NT2/D1 (cell line): ENCODE data around the gene FMN2.

Experiments
- DNase-seq: peaks from one replicate; pipeline ENCODE4 v3.0.0-alpha.2; 2011; ENCODE audit warnings: low read depth, low spot score
- H3K27me3 ChIP-seq: 2 replicates; pipeline ENCODE4 v1.6.0; 2011; ENCODE audit warnings: mild to moderate bottlenecking; ENCODE audit not compliant: insufficient read length, insufficient read depth
- H3K36me3 ChIP-seq: 2 replicates; pipeline ENCODE4 v1.6.1; 2011; ENCODE audit warnings: mild to moderate bottlenecking, low read length, mixed read lengths; ENCODE audit not compliant: insufficient read depth, insufficient read length
- H3K4me1 ChIP-seq: 2 replicates; pipeline ENCODE4 v1.5.1; 2011; ENCODE audit not compliant: insufficient read depth, insufficient read length
- H3K4me3 ChIP-seq: 2 replicates; pipeline ENCODE4 v1.5.1; 2011; ENCODE audit warnings: low read depth; ENCODE audit not compliant: insufficient read length
- H3K9ac ChIP-seq: 2 replicates; pipeline ENCODE4 v1.6.0; 2011; ENCODE audit warnings: low read depth; ENCODE audit not compliant: insufficient read length
- H3K9me3 ChIP-seq: 2 replicates; pipeline ENCODE4 v1.5.1; 2011; ENCODE audit warnings: mild to moderate bottlenecking, low read length; ENCODE audit not compliant: insufficient read depth
- SUZ12 ChIP-seq: IDR thresholded peaks from 2 replicates; pipeline ENCODE4 v1.6.1; 2011; ENCODE audit not compliant: insufficient read length, insufficient read depth; ENCODE audit errors: extremely low read depth
- YY1 ChIP-seq: IDR thresholded peaks from 2 replicates; pipeline ENCODE4 v1.6.1; 2011; ENCODE audit not compliant: insufficient read length, insufficient read depth
- ZNF274 ChIP-seq: IDR thresholded peaks from 2 replicates; pipeline ENCODE4 v1.6.1; 2011; ENCODE audit warnings: mild to moderate bottlenecking, low read depth, low read length

Gene FMN2

DNA sequence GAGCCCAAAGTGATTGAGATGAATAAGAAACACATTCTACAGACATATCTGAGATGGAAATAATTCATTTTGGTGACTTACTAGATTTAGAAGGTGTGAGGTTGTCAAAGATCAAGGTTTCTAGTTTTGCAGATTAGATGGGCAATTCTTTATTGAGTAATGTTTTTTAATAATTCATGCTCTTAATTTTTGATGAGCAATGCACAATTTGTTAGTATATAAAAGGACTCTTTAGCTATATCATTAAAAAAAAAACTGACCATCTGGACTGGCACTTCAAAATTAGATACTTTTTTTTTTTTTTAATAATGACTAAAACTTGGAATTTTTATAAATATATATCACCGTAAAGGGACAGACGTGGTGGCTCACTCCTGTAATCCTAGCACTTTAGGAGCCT is 63.9 kb downstream of the FMN2 start:
- DNase-seq = no peak
- no peaks in the 10 kb centered on the region for H3K36me3 ChIP-seq
- H3K9ac ChIP-seq = no peak overlapping the region
- H3K9me3 ChIP-seq = peaks cover 4% of the 10 kb centered on the region; the same call in 1 of the 2 replicates
- TF ChIP-seq ZNF274 (no peak), SUZ12 (no peak), YY1 (no peak)
- no peaks in the 10 kb centered on the region for H3K27me3 ChIP-seq
- no peak overlapping the region for H3K4me3 ChIP-seq
- H3K4me1 ChIP-seq = no peaks in the 10 kb centered on the region

DNA sequence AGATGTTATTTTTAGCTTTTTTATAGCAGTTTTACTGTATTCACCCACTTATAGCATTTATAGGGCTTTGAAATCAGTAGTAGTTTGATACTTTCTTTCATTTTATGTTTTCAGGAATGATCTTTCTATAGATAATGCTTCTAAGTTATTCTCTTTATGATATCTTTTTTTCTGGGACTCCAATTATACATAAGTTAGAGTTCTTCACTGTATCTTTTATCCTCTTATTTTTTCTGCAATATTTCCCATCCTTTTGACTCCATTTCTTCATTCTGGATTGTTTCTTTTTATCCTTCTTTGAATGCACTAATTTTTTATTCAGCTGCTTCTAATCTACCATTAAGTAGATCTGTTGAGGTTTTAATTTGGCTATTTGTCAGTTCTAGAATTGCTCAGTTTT is 73.1 kb downstream of the FMN2 start:
- H3K4me1 ChIP-seq = no peaks in the 10 kb centered on the region
- no peaks in the 10 kb centered on the region for H3K36me3 ChIP-seq
- TF ChIP-seq SUZ12 (no peak), ZNF274 (no peak)
- DNase-seq = no peak
- H3K9ac ChIP-seq = no peak overlapping the region
- no peak overlapping the region for H3K4me3 ChIP-seq
- H3K27me3 ChIP-seq = no peaks in the 10 kb centered on the region
- H3K9me3 ChIP-seq = peaks cover 8% of the 10 kb centered on the region; the same call in 1 of the 2 replicates

DNA sequence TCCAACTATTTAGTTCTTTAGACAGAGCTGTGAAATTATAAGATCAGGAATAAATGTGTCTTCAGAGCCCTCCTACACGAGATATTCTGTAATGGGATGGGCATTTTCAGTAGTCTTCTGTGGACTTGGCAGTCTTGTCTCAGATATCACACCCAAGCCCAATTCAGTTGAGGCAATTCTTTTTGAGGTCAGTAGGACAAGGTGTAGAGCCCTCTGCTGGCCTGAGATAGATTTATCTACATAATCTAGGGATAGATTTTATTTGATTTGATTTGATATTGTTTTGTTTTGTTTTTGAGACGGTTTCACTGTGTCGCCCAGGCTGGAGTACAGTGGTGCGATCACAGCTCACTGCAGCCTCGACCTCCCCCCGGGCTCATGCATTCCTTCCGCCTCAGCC is 77.5 kb downstream of the FMN2 start:
- TF ChIP-seq YY1 (no peak), SUZ12 (no peak), ZNF274 (no peak)
- H3K9ac ChIP-seq = no peak overlapping the region
- no peak overlapping the region for H3K4me3 ChIP-seq
- no peak for DNase-seq
- H3K36me3 ChIP-seq = no peaks in the 10 kb centered on the region
- H3K9me3 ChIP-seq = no peaks in the 10 kb centered on the region
- H3K27me3 ChIP-seq = no peaks in the 10 kb centered on the region
- H3K4me1 ChIP-seq = no peaks in the 10 kb centered on the region

DNA sequence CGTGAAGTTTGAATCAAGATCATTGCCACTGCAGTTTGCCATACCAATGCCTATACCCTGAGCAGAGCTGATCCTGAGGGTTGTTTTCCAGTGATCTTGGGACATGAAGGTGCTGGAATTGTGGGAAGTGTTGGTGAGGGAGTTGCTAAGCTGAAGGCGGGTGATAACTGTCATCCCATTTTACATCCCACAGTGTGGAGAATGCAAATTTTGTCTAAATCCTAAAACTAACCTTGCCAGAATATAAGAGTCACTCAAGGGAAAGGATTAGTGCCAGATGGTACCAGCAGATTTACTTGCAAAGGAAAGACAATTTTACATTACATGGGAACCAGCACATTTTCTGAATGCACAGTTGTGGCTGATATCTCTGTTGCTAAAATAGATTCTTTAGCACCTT is 78.6 kb downstream of the FMN2 start:
- Histone ChIP-seq H3K9ac (no peak overlapping the region), H3K36me3 (no peaks in the 10 kb centered on the region), H3K4me3 (no peak overlapping the region), H3K4me1 (no peaks in the 10 kb centered on the region), H3K9me3 (no peaks in the 10 kb centered on the region), H3K27me3 (no peaks in the 10 kb centered on the region)
- DNase-seq = no peak
- no peak for TF ChIP-seq ZNF274
- TF ChIP-seq SUZ12 = no peak
- no peak for TF ChIP-seq YY1

DNA sequence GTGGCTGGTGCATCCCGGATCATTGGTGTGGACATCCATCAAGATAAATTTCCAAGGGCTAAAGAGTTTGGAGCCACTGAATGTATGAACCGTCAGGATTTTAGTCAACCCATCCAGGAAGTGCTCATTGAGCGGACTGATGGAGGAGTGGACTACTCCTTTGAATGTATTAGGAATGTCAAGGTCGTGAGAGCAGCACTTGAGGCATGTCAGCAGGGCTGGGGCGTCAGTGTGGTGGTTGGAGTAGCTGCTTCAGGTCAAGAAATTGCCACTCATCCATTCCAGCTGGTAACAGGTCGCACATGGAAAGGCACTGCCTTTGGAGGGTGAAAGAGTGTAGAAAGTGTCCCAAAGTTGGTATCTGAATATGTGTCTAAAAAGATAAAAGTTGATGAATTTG is 79.1 kb downstream of the FMN2 start:
- no peak for DNase-seq
- no peak overlapping the region for H3K9ac ChIP-seq
- TF ChIP-seq SUZ12 = no peak
- no peak for TF ChIP-seq ZNF274
- no peak for TF ChIP-seq YY1
- no peak overlapping the region for H3K4me3 ChIP-seq
- H3K4me1 ChIP-seq = no peaks in the 10 kb centered on the region
- H3K9me3 ChIP-seq = no peaks in the 10 kb centered on the region
- H3K36me3 ChIP-seq = no peaks in the 10 kb centered on the region
- H3K27me3 ChIP-seq = no peaks in the 10 kb centered on the region

DNA sequence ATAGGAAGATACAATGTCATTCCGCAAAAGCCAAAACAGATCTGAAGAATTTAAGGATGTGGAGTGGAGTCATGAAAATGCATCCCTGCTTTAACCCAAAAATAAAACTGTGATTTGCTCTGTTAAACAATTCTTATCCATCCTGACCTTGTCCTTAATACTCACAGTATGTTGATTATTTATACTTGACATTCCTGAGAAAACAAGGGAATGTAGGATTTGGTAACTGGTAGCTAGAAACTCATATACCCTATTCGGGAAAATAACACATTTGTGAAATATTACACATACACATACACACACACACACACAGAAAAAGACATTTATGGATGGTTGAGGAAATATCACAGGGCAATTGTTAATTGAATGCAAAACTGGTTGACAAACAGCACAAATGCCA is 80.2 kb downstream of the FMN2 start:
- Histone ChIP-seq H3K4me1 (no peaks in the 10 kb centered on the region), H3K9ac (no peak overlapping the region), H3K36me3 (no peaks in the 10 kb centered on the region), H3K9me3 (no peaks in the 10 kb centered on the region), H3K4me3 (no peak overlapping the region), H3K27me3 (no peaks in the 10 kb centered on the region)
- no peak for TF ChIP-seq YY1
- TF ChIP-seq SUZ12 = no peak
- TF ChIP-seq ZNF274 = no peak
- DNase-seq = no peak

DNA sequence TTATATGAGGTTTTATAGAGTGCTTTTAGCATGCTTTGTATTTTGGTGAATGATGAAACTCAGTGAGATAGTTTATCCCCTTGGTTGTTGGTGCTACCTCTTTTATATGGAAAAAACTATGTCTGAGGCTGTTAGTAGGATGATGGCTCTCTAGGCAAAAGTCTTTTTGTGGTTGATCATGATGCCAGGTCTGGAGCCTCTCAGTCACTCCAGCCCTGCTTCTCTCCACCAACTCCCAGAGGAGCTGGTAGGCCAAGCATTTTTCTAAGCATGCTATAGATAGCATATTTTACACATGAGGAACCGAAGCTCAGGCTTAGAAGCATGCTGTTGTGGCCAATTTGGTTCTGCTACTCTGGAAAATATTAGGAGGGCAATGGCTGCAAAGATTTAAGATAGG is 82.2 kb downstream of the FMN2 start:
- no peak overlapping the region for H3K4me3 ChIP-seq
- H3K9me3 ChIP-seq = no peaks in the 10 kb centered on the region
- no peak for TF ChIP-seq ZNF274
- TF ChIP-seq YY1 = no peak
- no peak for TF ChIP-seq SUZ12
- no peak overlapping the region for H3K9ac ChIP-seq
- no peaks in the 10 kb centered on the region for H3K27me3 ChIP-seq
- no peak for DNase-seq
- no peaks in the 10 kb centered on the region for H3K36me3 ChIP-seq
- no peaks in the 10 kb centered on the region for H3K4me1 ChIP-seq

DNA sequence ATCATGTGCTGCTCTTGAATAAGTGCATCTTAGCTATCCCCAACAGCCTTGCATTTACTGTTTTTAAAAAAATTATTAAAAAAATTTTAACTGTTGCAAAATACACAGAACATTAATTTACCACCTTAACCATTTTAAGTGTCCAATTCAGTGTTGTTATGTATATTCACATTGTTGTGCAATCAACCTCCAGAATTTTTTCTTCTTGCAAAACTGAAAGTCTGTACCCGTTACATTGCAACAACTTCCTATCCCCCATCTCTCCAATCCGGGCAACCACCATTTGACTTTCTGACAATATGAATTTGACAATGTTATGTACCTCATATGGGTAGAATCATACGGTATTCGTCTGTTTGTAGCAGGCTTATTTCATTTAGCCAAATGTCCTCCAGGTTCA is 83.1 kb downstream of the FMN2 start:
- no peaks in the 10 kb centered on the region for H3K27me3 ChIP-seq
- no peaks in the 10 kb centered on the region for H3K4me1 ChIP-seq
- TF ChIP-seq SUZ12 (no peak), ZNF274 (no peak), YY1 (no peak)
- no peak overlapping the region for H3K4me3 ChIP-seq
- no peaks in the 10 kb centered on the region for H3K36me3 ChIP-seq
- H3K9ac ChIP-seq = no peak overlapping the region
- DNase-seq = no peak
- H3K9me3 ChIP-seq = no peaks in the 10 kb centered on the region
